IMR-90 (cell line): ENCODE data around the gene FBLN7.

Source experiments
- MAFK ChIP-seq: IDR thresholded peaks from 2 replicates; pipeline ENCODE4 v1.6.1; 2012; ENCODE audit warnings: low read depth, low read length, improper control_type of control experiment
- MXI1 ChIP-seq: IDR thresholded peaks from 2 replicates; pipeline ENCODE4 v1.6.1; 2012; ENCODE audit warnings: low read depth, mild to moderate bottlenecking, low read length, moderate library complexity, borderline replicate concordance
- POLR2A ChIP-seq: IDR thresholded peaks from 2 replicates; pipeline ENCODE4 v1.6.1; 2012; ENCODE audit warnings: mild to moderate bottlenecking, low read depth, low read length
- RAD21 ChIP-seq: IDR thresholded peaks from 2 replicates; pipeline ENCODE4 v1.6.1; 2012; ENCODE audit warnings: low read length, improper control_type of control experiment
- SMC3 ChIP-seq: fragments of 150-350 bp; IDR thresholded peaks from 2 replicates; pipeline ENCODE4 v1.6.1; 2016; ENCODE audit warnings: low read depth, mild to moderate bottlenecking, antibody characterized with exemption, low read length, moderate library complexity
- TF ChIP-seq, protein P1 (sequence below): conservative IDR thresholded peaks from 2 replicates; pipeline ENCODE4 v1.5.1; 2012; ENCODE audit warnings: mild to moderate bottlenecking, low read depth, low read length, improper control_type of control experiment
- TF ChIP-seq, protein P2 (sequence below): fragments of 150-350 bp; IDR thresholded peaks from 2 replicates; pipeline ENCODE4 v1.6.1; 2016; ENCODE audit warnings: low read depth, mild to moderate bottlenecking, low read length, moderate library complexity, borderline replicate concordance
- TF ChIP-seq, protein P3 (sequence below): fragments of 150-350 bp; IDR thresholded peaks from 2 replicates; pipeline ENCODE4 v1.6.1; 2017; ENCODE audit warnings: mild to moderate bottlenecking, antibody characterized with exemption, low read length, low read depth

- TF ChIP-seq, protein P1, sequence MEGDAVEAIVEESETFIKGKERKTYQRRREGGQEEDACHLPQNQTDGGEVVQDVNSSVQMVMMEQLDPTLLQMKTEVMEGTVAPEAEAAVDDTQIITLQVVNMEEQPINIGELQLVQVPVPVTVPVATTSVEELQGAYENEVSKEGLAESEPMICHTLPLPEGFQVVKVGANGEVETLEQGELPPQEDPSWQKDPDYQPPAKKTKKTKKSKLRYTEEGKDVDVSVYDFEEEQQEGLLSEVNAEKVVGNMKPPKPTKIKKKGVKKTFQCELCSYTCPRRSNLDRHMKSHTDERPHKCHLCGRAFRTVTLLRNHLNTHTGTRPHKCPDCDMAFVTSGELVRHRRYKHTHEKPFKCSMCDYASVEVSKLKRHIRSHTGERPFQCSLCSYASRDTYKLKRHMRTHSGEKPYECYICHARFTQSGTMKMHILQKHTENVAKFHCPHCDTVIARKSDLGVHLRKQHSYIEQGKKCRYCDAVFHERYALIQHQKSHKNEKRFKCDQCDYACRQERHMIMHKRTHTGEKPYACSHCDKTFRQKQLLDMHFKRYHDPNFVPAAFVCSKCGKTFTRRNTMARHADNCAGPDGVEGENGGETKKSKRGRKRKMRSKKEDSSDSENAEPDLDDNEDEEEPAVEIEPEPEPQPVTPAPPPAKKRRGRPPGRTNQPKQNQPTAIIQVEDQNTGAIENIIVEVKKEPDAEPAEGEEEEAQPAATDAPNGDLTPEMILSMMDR, result no peak
- TF ChIP-seq MAFK, result no peak
- no peak for TF ChIP-seq MXI1
- TF ChIP-seq, protein P2, sequence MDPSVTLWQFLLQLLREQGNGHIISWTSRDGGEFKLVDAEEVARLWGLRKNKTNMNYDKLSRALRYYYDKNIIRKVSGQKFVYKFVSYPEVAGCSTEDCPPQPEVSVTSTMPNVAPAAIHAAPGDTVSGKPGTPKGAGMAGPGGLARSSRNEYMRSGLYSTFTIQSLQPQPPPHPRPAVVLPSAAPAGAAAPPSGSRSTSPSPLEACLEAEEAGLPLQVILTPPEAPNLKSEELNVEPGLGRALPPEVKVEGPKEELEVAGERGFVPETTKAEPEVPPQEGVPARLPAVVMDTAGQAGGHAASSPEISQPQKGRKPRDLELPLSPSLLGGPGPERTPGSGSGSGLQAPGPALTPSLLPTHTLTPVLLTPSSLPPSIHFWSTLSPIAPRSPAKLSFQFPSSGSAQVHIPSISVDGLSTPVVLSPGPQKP, result no peak
- no peak for TF ChIP-seq RAD21
- TF ChIP-seq, protein P3, sequence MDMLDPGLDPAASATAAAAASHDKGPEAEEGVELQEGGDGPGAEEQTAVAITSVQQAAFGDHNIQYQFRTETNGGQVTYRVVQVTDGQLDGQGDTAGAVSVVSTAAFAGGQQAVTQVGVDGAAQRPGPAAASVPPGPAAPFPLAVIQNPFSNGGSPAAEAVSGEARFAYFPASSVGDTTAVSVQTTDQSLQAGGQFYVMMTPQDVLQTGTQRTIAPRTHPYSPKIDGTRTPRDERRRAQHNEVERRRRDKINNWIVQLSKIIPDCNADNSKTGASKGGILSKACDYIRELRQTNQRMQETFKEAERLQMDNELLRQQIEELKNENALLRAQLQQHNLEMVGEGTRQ, result no peak
- TF ChIP-seq POLR2A, result no peak
- no peak for TF ChIP-seq SMC3
These were observed 27.1 kb downstream of the FBLN7 start for GRCh38 chr2:112165296-112165695.
